Measurements from ENCODE around the gene AFTPH.

AFTPH gene

GRCh38 chr2:64587561-64587960, 63.4 kb downstream of the AFTPH start:
- ChIA-PET POLR2A (interaction anchor here (0.7 kb wide), 1 partner anchor 251 kb away, joined by 3 read pairs; no protein-coding TSS in a partner anchor), CTCF (interaction anchor here (0.7 to 7.5 kb wide), 44 partner anchors 10 to 453 kb away, joined by 3 to 91 read pairs (median 6); partner anchors contain the start of genes AFTPH and SERTAD2)
- DNase-seq (ENCODE audit: low read depth, low spot score) = no peak
- TF ChIP-seq, protein P1, sequence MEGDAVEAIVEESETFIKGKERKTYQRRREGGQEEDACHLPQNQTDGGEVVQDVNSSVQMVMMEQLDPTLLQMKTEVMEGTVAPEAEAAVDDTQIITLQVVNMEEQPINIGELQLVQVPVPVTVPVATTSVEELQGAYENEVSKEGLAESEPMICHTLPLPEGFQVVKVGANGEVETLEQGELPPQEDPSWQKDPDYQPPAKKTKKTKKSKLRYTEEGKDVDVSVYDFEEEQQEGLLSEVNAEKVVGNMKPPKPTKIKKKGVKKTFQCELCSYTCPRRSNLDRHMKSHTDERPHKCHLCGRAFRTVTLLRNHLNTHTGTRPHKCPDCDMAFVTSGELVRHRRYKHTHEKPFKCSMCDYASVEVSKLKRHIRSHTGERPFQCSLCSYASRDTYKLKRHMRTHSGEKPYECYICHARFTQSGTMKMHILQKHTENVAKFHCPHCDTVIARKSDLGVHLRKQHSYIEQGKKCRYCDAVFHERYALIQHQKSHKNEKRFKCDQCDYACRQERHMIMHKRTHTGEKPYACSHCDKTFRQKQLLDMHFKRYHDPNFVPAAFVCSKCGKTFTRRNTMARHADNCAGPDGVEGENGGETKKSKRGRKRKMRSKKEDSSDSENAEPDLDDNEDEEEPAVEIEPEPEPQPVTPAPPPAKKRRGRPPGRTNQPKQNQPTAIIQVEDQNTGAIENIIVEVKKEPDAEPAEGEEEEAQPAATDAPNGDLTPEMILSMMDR (IDR thresholded peaks at IDR 0.05; ENCODE audit: insufficient read depth, low read length, missing control alignments) = no peak
- no peak overlapping the region for H3K4me3 ChIP-seq (ENCODE audit: low read depth, low read length)

DNA sequence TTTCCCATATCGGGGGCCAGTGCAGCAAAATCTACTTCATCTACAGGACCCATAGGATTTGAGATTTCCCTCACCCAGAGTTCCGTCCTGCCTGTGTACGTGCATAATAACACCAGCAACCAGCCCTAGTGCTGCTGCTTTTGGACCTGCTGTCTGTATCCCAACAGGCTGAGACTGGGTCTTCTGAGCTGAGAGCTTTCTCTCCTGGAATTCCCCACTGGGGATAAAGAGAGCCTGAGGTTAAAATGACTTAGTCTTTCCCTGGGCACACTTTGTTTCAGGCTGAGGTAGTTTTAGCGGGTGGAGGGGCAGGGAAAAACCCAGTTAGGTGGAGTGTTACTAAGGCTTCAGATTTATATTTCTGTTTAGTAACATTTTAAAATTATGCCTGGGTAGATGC, 67.1 kb downstream of the AFTPH start:
- no peak for DNase-seq (ENCODE audit: low read depth, low spot score)
- TF ChIP-seq, protein P1 (IDR thresholded peaks at IDR 0.05; ENCODE audit: insufficient read depth, low read length, missing control alignments) = no peak
- H3K4me3 ChIP-seq (ENCODE audit: low read depth, low read length) = no peak overlapping the region
- POLR2A ChIA-PET = no interaction called here
- CTCF ChIA-PET = interaction anchor here (0.8 to 3.5 kb wide), 6 partner anchors 10 to 282 kb away, joined by 3 to 26 read pairs (median 5); no protein-coding TSS in a partner anchor

DNA sequence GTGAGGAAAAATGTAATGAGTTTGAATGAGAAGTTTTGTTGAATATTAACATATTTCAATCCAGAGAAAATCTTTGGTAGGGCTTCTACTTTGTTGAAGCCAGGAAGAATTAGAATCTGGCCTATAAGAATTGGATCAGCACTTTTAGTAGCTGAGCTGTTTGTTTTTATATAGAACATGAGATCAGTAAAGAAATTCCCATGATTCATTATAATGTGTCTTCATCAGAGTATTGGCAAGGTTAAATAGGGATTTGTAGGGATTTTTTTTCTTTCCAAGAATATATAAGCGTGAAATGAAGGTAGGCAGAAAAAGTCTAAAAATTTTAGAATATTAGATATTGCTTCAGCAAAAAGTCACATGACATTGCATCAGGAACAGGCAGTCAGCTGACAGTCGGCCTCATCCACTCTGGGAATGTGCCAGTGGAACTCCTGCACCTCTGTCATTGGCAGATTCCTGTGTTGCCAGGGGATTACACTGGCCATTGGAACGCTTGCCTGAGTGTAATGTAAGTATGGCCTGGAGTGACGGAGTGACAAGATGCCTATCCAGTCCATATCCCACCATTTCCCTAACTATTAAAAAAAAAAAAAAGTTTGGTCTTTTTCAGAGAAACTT, 69.0 kb downstream of the AFTPH start:
- DNase-seq (ENCODE audit: low read depth, low spot score) = no peak
- no peak overlapping the region for H3K4me3 ChIP-seq (ENCODE audit: low read depth, low read length)
- TF ChIP-seq, protein P1 (IDR thresholded peaks at IDR 0.05; ENCODE audit: insufficient read depth, low read length, missing control alignments) = no peak
- CTCF ChIA-PET = interaction anchor here (1.1 to 3.5 kb wide), 8 partner anchors 9 to 280 kb away, joined by 3 to 26 read pairs (median 6); no protein-coding TSS in a partner anchor
- POLR2A ChIA-PET = no interaction called here

DNA sequence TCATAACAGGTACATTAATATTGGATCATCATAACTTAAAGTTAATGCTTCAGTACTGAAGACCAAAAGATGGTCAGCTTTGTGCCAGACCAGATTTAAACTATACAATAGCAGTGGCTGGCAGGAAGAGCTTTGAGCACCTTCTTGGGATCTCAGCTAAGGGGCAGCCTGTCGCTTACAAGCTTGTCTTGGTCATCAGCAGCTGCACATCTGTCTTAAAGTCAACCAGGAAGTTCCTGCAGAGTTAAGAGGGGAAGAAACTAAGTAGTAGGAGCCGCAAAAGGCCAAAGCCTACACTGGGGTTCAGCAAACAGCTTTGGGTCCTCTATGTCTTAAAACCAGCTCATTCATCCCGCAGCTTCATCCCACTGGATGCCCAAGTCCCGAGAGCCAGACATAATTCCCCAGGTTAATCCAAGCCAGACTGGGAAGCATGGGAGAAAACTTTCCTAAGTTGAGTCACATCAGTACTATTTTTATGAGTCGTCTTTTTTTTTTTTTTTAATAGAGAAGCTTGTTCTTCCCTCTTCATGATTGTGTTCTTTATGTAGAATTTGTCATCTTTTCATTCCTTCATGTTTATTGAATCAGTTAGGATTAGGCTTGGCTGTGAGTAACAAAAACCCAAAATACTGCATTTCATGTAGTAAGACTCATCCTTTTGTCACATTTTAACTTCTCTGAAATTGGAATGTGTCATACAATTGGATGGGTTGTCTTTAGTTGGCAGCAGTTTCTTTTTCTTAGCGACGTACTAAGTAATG, 70.3 kb downstream of the AFTPH start:
- POLR2A ChIA-PET = interaction anchor here (0.6 to 1.1 kb wide), 4 partner anchors 59 to 371 kb away, joined by 3 to 8 read pairs (median 4); partner anchors contain the start of gene SERTAD2
- CTCF ChIA-PET = interaction anchor here (0.8 to 7.6 kb wide), 12 partner anchors 7 to 324 kb away, joined by 3 to 44 read pairs (median 6); no protein-coding TSS in a partner anchor
- DNase-seq (ENCODE audit: low read depth, low spot score) = peak; percentile 14
- no peak overlapping the region for H3K4me3 ChIP-seq (ENCODE audit: low read depth, low read length)
- TF ChIP-seq, protein P1 (IDR thresholded peaks at IDR 0.05; ENCODE audit: insufficient read depth, low read length, missing control alignments) = no peak

DNA sequence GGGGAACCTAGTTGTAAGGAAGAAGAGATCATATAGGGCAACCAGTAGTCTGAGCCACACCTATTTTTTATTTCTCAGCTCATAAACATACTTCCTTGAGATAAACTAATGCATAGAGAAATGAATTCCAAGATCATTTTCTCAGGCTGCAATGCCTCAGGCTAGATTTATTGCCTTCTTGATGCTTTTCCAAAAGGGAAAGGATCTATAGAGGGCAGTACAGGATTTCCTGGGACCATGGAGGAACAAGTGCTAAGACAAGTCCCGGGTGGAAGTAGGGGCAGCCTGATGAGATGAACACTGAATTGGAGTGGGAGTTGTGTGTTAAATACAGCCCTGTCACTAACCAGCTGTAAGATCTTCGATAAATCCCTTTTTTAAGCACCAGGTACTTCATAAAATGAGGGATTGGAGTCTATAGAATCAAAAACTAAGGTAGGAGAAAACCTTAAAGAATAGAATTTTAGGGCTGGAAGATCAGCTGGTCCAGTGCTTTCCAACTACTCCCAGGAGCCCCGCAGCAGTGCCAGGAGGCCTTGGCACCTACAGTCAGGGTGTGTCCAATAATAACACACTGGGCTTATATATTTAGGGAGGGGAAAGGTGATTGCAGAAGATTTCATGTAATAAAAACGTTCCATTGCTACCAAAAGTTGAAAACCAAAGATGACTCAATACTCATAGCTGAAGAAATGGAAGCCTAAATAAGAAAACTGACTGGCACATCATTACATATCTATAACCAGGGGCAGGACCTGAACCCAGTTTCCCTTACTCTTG, 71.5 kb downstream of the AFTPH start:
- no peak overlapping the region for H3K4me3 ChIP-seq (ENCODE audit: low read depth, low read length)
- ChIA-PET CTCF (interaction anchor here (0.8 to 7.6 kb wide), 14 partner anchors 8 to 322 kb away, joined by 3 to 44 read pairs (median 4); no protein-coding TSS in a partner anchor), POLR2A (no interaction called here)
- DNase-seq (ENCODE audit: low read depth, low spot score) = no peak
- TF ChIP-seq, protein P1 (IDR thresholded peaks at IDR 0.05; ENCODE audit: insufficient read depth, low read length, missing control alignments) = peak; percentile 12

All from AG04449 (cell line).